Keratinocyte (primary cell): ENCODE data around the gene KRT82. TPM values are rescaled to one million over a fixed set of nuclear protein-coding genes. Genes with fewer than 3 reads are reported as not detected.
"Not testable (repeated sequence)": the region's sequence is repeated elsewhere in the genome, so short reads cannot be mapped to it uniquely, and the experiment has no call there.

Source experiments
- DNase-seq: peaks from one replicate; pipeline ENCODE4 v3.0.0-alpha.2; 2011; ENCODE audit warnings: low read depth, missing footprints, low spot score
- FAIRE-seq: peaks from 2 replicates; lab custom pipeline; 2011; peaks lifted over from hg19 to GRCh38; lab: Jason Lieb, UNC
- H2AFZ ChIP-seq: 2 replicates; pipeline ENCODE4 v1.6.0; 2012; ENCODE audit warnings: low read length, control low read depth, inconsistent platforms; ENCODE audit not compliant: control insufficient read depth
- H3K27ac ChIP-seq: 2 replicates; pipeline ENCODE4 v1.5.1; 2011; ENCODE audit warnings: low read length; ENCODE audit not compliant: control insufficient read depth, insufficient read depth
- H3K27me3 ChIP-seq: 3 replicates; pipeline ENCODE4 v1.6.0; 2011; ENCODE audit warnings: low read length; ENCODE audit not compliant: control insufficient read depth, insufficient read depth; ENCODE audit errors: extremely low read depth
- H3K36me3 ChIP-seq, 2 experiments: 2 replicates in 1 of 2; 3 replicates in 1 of 2; pipeline ENCODE4 v1.5.1; 2011; ENCODE audit warnings: low read length in 2 of 2, mild to moderate bottlenecking in 1 of 2; ENCODE audit not compliant: control insufficient read depth in 2 of 2, insufficient read depth in 2 of 2; ENCODE audit errors: extremely low read depth in 1 of 2
- H3K4me1 ChIP-seq: 3 replicates; pipeline ENCODE4 v1.5.1; 2011; ENCODE audit warnings: low read length; ENCODE audit not compliant: control insufficient read depth, insufficient read depth; ENCODE audit errors: extremely low read depth
- H3K4me2 ChIP-seq: 3 replicates; pipeline ENCODE4 v1.6.0; 2011; ENCODE audit warnings: low read depth, low read length; ENCODE audit not compliant: control insufficient read depth, insufficient read depth; ENCODE audit errors: extremely low read depth
- H3K4me3 ChIP-seq, 3 experiments: fragments of 200-600 bp in 1 of 3; sonication (generic) in 1 of 3; 2 replicates in 2 of 3; 3 replicates in 1 of 3; pipeline ENCODE4 v1.5.1; 2011 to 2016; ENCODE audit warnings: low read length in 3 of 3, mild to moderate bottlenecking in 3 of 3, control low read depth in 2 of 3, inconsistent platforms in 1 of 3, low read depth in 1 of 3, mixed read lengths in 1 of 3, mixed run types in 1 of 3, moderate library complexity in 1 of 3; ENCODE audit not compliant: control insufficient read depth in 2 of 3, insufficient read depth in 2 of 3; ENCODE audit errors: extremely low read depth in 1 of 3
- H3K79me2 ChIP-seq: 2 replicates; pipeline ENCODE4 v1.6.0; 2012; ENCODE audit warnings: low read length; ENCODE audit not compliant: control insufficient read depth, insufficient read depth
- H3K9ac ChIP-seq: 3 replicates; pipeline ENCODE4 v1.6.0; 2011; ENCODE audit warnings: low read length; ENCODE audit not compliant: control insufficient read depth, insufficient read depth; ENCODE audit errors: extremely low read depth
- H3K9me1 ChIP-seq: 3 replicates; pipeline ENCODE4 v1.6.0; 2011; ENCODE audit warnings: low read length; ENCODE audit not compliant: control insufficient read depth, insufficient read depth; ENCODE audit errors: extremely low read depth
- H3K9me3 ChIP-seq: 2 replicates; pipeline ENCODE4 v1.5.1; 2012; ENCODE audit warnings: low read depth, low read length; ENCODE audit not compliant: control insufficient read depth
- H4K20me1 ChIP-seq: 3 replicates; pipeline ENCODE4 v1.6.0; 2011; ENCODE audit warnings: low read length; ENCODE audit not compliant: control insufficient read depth, insufficient read depth; ENCODE audit errors: extremely low read depth
- CTCF ChIP-seq, 3 experiments: IDR thresholded peaks in 1 of 3; conservative IDR thresholded peaks in 1 of 3; optimal IDR thresholded peaks in 1 of 3; 2 replicates in 2 of 3; 3 replicates in 1 of 3; pipeline versions ENCODE3 to v1.5.1; 2011; ENCODE audit warnings: low read length in 3 of 3, mild to moderate bottlenecking in 3 of 3, moderate library complexity in 2 of 3, control low read depth in 1 of 3, inconsistent platforms in 1 of 3; ENCODE audit not compliant: insufficient read depth in 2 of 3; ENCODE audit errors: extremely low read depth in 1 of 3
- EZH2 ChIP-seq: IDR thresholded peaks from one replicate; pipeline ENCODE4 v1.6.1; 2012; ENCODE audit warnings: inconsistent platforms, mild to moderate bottlenecking, low read length, moderate library complexity
- dilution Hi-C: fragments of 300-500 bp; cut with MboI; formaldehyde crosslinking; loops from one replicate; pipeline ENCODE4 v1.7.0; 2020; ENCODE audit warnings: low sequenced_read_pairs; ENCODE audit not compliant: extremely low pct_ligation_motif_present
- polyA plus RNA-seq, 5 experiments: library from polyadenylated mRNA; depleted of rRNA in 3 of 5; stranded (reverse) in 3 of 5; stranded (forward) in 1 of 5; unstranded in 1 of 5; fragments of >200 nt; gene quantifications; 1 replicate in 1 of 5; 2 replicates in 3 of 5; 3 replicates in 1 of 5; pipeline versions ENCODE4 v1.2.1 to v1.2.3, GENCODE V29; 2011 to 2012; ENCODE audit warnings: missing spikeins in 2 of 5, low read depth in 1 of 5, low replicate concordance in 1 of 5

Gene KRT82
- polyA plus RNA-seq, 1 donor (not counting 4 experiments of a cell fraction or from before 2014, with no cell fraction given), result not detected

- DNase-seq, result no peak
- TF ChIP-seq EZH2 (no peak), CTCF (optimal IDR thresholded peaks at IDR 0.05 in 1 of 3, IDR thresholded peaks at IDR 0.05 in 1 of 3, conservative IDR thresholded peaks at IDR 0.05 in 1 of 3; ENCODE audit: extremely low read depth in 1 of 3, insufficient read depth in 2 of 3, low read length in 3 of 3) (no peak)
- Histone ChIP-seq H3K4me2 (no peak overlapping the region), H3K27me3 (peaks cover 3% of the 10 kb centered on the region), H3K4me3 (no peak overlapping the region), H3K4me1 (peaks cover 13% of the 10 kb centered on the region), H3K9me1 (no peaks in the 10 kb centered on the region), H3K9me3 (no peaks in the 10 kb centered on the region), H3K36me3 (no peaks in the 10 kb centered on the region), H2AFZ (no peak overlapping the region), H3K27ac (no peak overlapping the region), H4K20me1 (no peaks in the 10 kb centered on the region), H3K9ac (no peak overlapping the region), H3K79me2 (no peaks in the 10 kb centered on the region)
- dilution Hi-C loops, result no loop called here
- no peak for FAIRE-seq
Observed at GRCh38 chr12:52411815-52412214, 5.7 kb upstream of the KRT82 start.

GRCh38 chr12:52410589-52411248 is 4.6 kb upstream of the KRT82 start:
- H4K20me1 ChIP-seq, H3K4me1 ChIP-seq, H3K9ac ChIP-seq, dilution Hi-C loops, H3K9me1 ChIP-seq, FAIRE-seq, H3K79me2 ChIP-seq, H3K27me3 ChIP-seq, H2AFZ ChIP-seq, H3K9me3 ChIP-seq, H3K36me3 ChIP-seq, H3K27ac ChIP-seq, H3K4me3 ChIP-seq, H3K4me2 ChIP-seq, DNase-seq: not testable (repeated sequence)

- no peak overlapping the region for H2AFZ ChIP-seq
- no peak overlapping the region for H3K4me2 ChIP-seq
- H3K4me1 ChIP-seq, result no peaks in the 10 kb centered on the region
- H3K9me1 ChIP-seq, result no peaks in the 10 kb centered on the region
- H3K27ac ChIP-seq, result no peak overlapping the region
- H3K9ac ChIP-seq, result no peak overlapping the region
- DNase-seq (no peak), FAIRE-seq (no peak)
- dilution Hi-C loops, result no loop called here
- no peaks in the 10 kb centered on the region for H3K9me3 ChIP-seq
- TF ChIP-seq CTCF (optimal IDR thresholded peaks at IDR 0.05 in 1 of 3, IDR thresholded peaks at IDR 0.05 in 1 of 3, conservative IDR thresholded peaks at IDR 0.05 in 1 of 3; ENCODE audit: extremely low read depth in 1 of 3, insufficient read depth in 2 of 3, low read length in 3 of 3), result no peak
- no peak for TF ChIP-seq EZH2
- H3K4me3 ChIP-seq, result no peak overlapping the region
- H3K36me3 ChIP-seq, result no peaks in the 10 kb centered on the region
- H4K20me1 ChIP-seq, result no peaks in the 10 kb centered on the region
- H3K27me3 ChIP-seq, result peaks cover 3% of the 10 kb centered on the region
- no peaks in the 10 kb centered on the region for H3K79me2 ChIP-seq
Observed at GRCh38 chr12:52407918-52408317, 1.8 kb upstream of the KRT82 start.
